ENCODE data around the gene SLC5A10. TPM values are rescaled to one million over a fixed set of nuclear protein-coding genes. Genes with fewer than 3 reads are reported as not detected.

The SLC5A10 gene
- total and polyA plus RNA-seq, 4 donors, result 0.05 to 0.23 (median 0.15) TPM

- TF ChIP-seq ZBTB33 (IDR thresholded peaks at IDR 0.05) (no peak), FOXA2 (IDR thresholded peaks at IDR 0.05) (no peak), HNF4A (conservative IDR thresholded peaks at IDR 0.05) (no peak), HNF4G (IDR thresholded peaks at IDR 0.05) (no peak)
Measured at GRCh38 chr17:19022128-19022527, 70.2 kb downstream of the SLC5A10 start (continued).

- TF ChIP-seq TAF1 (conservative IDR thresholded peaks at IDR 0.05) (no peak), ZBTB33 (IDR thresholded peaks at IDR 0.05) (no peak), GABPA (IDR thresholded peaks at IDR 0.05 in 1 of 2, conservative IDR thresholded peaks at IDR 0.05 in 1 of 2) (no peak)
- H3K9ac ChIP-seq (ENCODE audit: low read depth in 1 of 2, low read length in 2 of 2), result no peak overlapping the region
- no peak overlapping the region for H3K4me3 ChIP-seq (ENCODE audit: low read depth in 1 of 3, low read length in 3 of 3)
- WGBS, result 97% methylated on average over 6 of the region's 6 CpGs
- no peaks in the 10 kb centered on the region for H3K9me3 ChIP-seq (ENCODE audit: control insufficient read depth in 4 of 4, low read length in 3 of 4)
- H3K4me1 ChIP-seq (ENCODE audit: control insufficient read depth in 4 of 4, insufficient read depth in 4 of 4, low read length in 3 of 4), result no peaks in the 10 kb centered on the region
- no peaks in the 10 kb centered on the region for H3K27me3 ChIP-seq (ENCODE audit: control insufficient read depth in 4 of 4, insufficient read depth in 4 of 4, low read length in 3 of 4)
- DNase-seq (ENCODE audit: low spot score), result no peak
- H3K36me3 ChIP-seq (ENCODE audit: control insufficient read depth in 4 of 4, insufficient read depth in 3 of 4, low read depth in 1 of 4, low read length in 3 of 4), result peaks cover 0 to 2% (median 0%) of the 10 kb centered on the region in 4 donors
- no peak overlapping the region for H3K27ac ChIP-seq (ENCODE audit: low read depth in 1 of 2, low read length in 2 of 2)
Measured at GRCh38 chr17:19022747-19023146, 70.8 kb downstream of the SLC5A10 start.

- no peak overlapping the region for H3K27ac ChIP-seq (ENCODE audit: low read depth in 1 of 2, low read length in 2 of 2)
- no peak overlapping the region for H3K9ac ChIP-seq (ENCODE audit: low read depth in 1 of 2, low read length in 2 of 2)
- no peaks in the 10 kb centered on the region for H3K9me3 ChIP-seq (ENCODE audit: control insufficient read depth in 4 of 4, low read length in 3 of 4)
- peaks cover 0 to 2% (median 0%) of the 10 kb centered on the region in 4 donors for H3K36me3 ChIP-seq (ENCODE audit: control insufficient read depth in 4 of 4, insufficient read depth in 3 of 4, low read depth in 1 of 4, low read length in 3 of 4)
- 85% methylated on average over 9 of the region's 9 CpGs for WGBS
- no peak for DNase-seq (ENCODE audit: low spot score)
- H3K27me3 ChIP-seq (ENCODE audit: control insufficient read depth in 4 of 4, insufficient read depth in 4 of 4, low read length in 3 of 4), result no peaks in the 10 kb centered on the region
- H3K4me1 ChIP-seq (ENCODE audit: control insufficient read depth in 4 of 4, insufficient read depth in 4 of 4, low read length in 3 of 4), result no peaks in the 10 kb centered on the region
- H3K4me3 ChIP-seq (ENCODE audit: low read depth in 1 of 3, low read length in 3 of 3), result no peak overlapping the region
- TF ChIP-seq EGR1 (IDR thresholded peaks at IDR 0.05; ENCODE audit: low read depth in 2 of 2) (no peak), REST (IDR thresholded peaks at IDR 0.05) (no peak), CTCF (IDR thresholded peaks at IDR 0.05; ENCODE audit: low read depth, low read length, missing input control) (no peak), TAF1 (conservative IDR thresholded peaks at IDR 0.05) (no peak), ZBTB33 (IDR thresholded peaks at IDR 0.05) (no peak), GABPA (IDR thresholded peaks at IDR 0.05 in 1 of 2, conservative IDR thresholded peaks at IDR 0.05 in 1 of 2) (no peak), FOXA1 (IDR thresholded peaks at IDR 0.05) (no peak), FOXA2 (IDR thresholded peaks at IDR 0.05) (no peak), SP1 (IDR thresholded peaks at IDR 0.05) (no peak), YY1 (IDR thresholded peaks at IDR 0.05) (no peak), NR2F2 (IDR thresholded peaks at IDR 0.05) (no peak), RXRA (IDR thresholded peaks at IDR 0.05) (no peak), HNF4G (IDR thresholded peaks at IDR 0.05) (no peak), ATF3 (IDR thresholded peaks at IDR 0.05) (no peak), RAD21 (IDR thresholded peaks at IDR 0.05) (no peak), MAX (IDR thresholded peaks at IDR 0.05) (no peak)
Measured at GRCh38 chr17:19023209-19023999, 71.4 kb downstream of the SLC5A10 start.

Measured in liver (tissue), 9 donors.